Measurements from ENCODE around the gene OCIAD1.
"Not testable (repeated sequence)": the region's sequence is repeated elsewhere in the genome, so short reads cannot be mapped to it uniquely, and the experiment has no call there.

Gene OCIAD1

GRCh38 chr4:48832571-48832970 is 1.7 kb downstream of the OCIAD1 start:
- in situ Hi-C loops (cut with HindIII; ENCODE audit: low pct_ligation_motif_present, low sequenced_read_pairs) = no loop called here
- peaks cover 18% of the 10 kb centered on the region for H3K36me3 ChIP-seq (replicated peaks)
- no peak for TF ChIP-seq CTCF (IDR thresholded peaks at IDR 0.05; ENCODE audit: low read depth, low read length, missing control alignments)
- H3K27me3 ChIP-seq (replicated peaks) = no peaks in the 10 kb centered on the region
- DNase-seq = no peak
- no peak overlapping the region for H3K4me3 ChIP-seq (ENCODE audit: low read depth, low read length)
- no peak overlapping the region for H3K27ac ChIP-seq

DNA sequence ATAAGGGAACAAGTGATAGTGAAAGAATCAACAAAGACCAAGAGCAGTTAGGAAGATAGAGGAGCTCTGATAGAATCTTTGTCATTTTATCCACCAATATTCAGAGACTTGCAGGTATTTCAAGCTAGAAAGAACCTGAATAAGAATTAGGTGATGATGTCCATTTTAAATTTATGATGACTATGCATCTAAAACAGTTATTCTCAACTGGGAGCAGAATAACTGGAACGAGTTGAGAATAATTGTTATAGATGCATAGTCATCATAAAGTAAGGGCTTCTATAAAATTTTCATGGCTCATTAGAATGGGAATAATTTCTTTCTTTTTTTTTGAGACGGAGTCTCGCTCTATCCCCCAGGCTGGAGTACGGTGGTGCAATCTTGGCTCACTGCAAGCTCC is 5.8 kb downstream of the OCIAD1 start:
- TF ChIP-seq CTCF (IDR thresholded peaks at IDR 0.05; ENCODE audit: low read depth, low read length, missing control alignments) = no peak
- no peak for DNase-seq
- Histone ChIP-seq H3K4me3 (ENCODE audit: low read depth, low read length) (no peak overlapping the region), H3K27ac (no peak overlapping the region), H3K36me3 (replicated peaks) (peaks cover 24% of the 10 kb centered on the region), H3K27me3 (replicated peaks) (no peaks in the 10 kb centered on the region)
- in situ Hi-C loops (cut with HindIII; ENCODE audit: low pct_ligation_motif_present, low sequenced_read_pairs) = no loop called here

- in situ Hi-C loops (cut with HindIII; ENCODE audit: low pct_ligation_motif_present, low sequenced_read_pairs) = no loop called here
- TF ChIP-seq CTCF (IDR thresholded peaks at IDR 0.05; ENCODE audit: low read depth, low read length, missing control alignments) = no peak
- no peak overlapping the region for H3K27ac ChIP-seq
- H3K4me3 ChIP-seq (ENCODE audit: low read depth, low read length) = no peak overlapping the region
- DNase-seq = no peak
- no peaks in the 10 kb centered on the region for H3K27me3 ChIP-seq (replicated peaks)
- peaks cover 17% of the 10 kb centered on the region for H3K36me3 ChIP-seq (replicated peaks)
Measured at GRCh38 chr4:48841045-48841827, 10.3 kb downstream of the OCIAD1 start.

DNA sequence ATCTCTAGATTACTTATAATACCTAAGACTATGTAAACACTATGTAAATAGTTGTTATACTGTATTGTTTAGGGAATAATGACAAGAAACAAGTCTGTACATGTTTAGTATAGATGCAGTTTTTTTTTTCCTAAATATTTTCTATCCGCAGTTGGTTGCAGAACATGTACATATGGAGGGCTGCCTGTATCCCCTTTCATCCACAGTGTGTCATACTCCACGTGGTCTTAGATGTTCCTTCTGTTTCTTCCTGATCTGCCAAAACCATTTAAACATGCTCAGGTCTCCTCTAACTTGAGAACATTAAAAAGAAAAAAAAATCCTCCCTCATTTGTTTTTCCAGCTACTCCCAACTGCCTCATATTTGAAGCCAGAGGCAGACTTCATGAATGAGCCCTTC is 14.0 kb downstream of the OCIAD1 start:
- in situ Hi-C loops (cut with HindIII; ENCODE audit: low pct_ligation_motif_present, low sequenced_read_pairs) = no loop called here
- H3K27me3 ChIP-seq (replicated peaks) = no peaks in the 10 kb centered on the region
- no peak for DNase-seq
- peaks cover 16% of the 10 kb centered on the region for H3K36me3 ChIP-seq (replicated peaks)
- no peak overlapping the region for H3K4me3 ChIP-seq (ENCODE audit: low read depth, low read length)
- no peak overlapping the region for H3K27ac ChIP-seq
- no peak for TF ChIP-seq CTCF (IDR thresholded peaks at IDR 0.05; ENCODE audit: low read depth, low read length, missing control alignments)

GRCh38 chr4:48848799-48849198 is 17.9 kb downstream of the OCIAD1 start:
- peaks cover 24% of the 10 kb centered on the region for H3K36me3 ChIP-seq (replicated peaks)
- H3K4me3 ChIP-seq (ENCODE audit: low read depth, low read length); H3K27ac ChIP-seq; DNase-seq; H3K27me3 ChIP-seq (replicated peaks); in situ Hi-C loops (cut with HindIII; ENCODE audit: low pct_ligation_motif_present, low sequenced_read_pairs): not testable (repeated sequence)

GRCh38 chr4:48851651-48852050 is 20.8 kb downstream of the OCIAD1 start:
- TF ChIP-seq CTCF (IDR thresholded peaks at IDR 0.05; ENCODE audit: low read depth, low read length, missing control alignments) = no peak
- peaks cover 20% of the 10 kb centered on the region for H3K36me3 ChIP-seq (replicated peaks)
- in situ Hi-C loops (cut with HindIII; ENCODE audit: low pct_ligation_motif_present, low sequenced_read_pairs) = no loop called here
- H3K4me3 ChIP-seq (ENCODE audit: low read depth, low read length) = no peak overlapping the region
- H3K27me3 ChIP-seq (replicated peaks) = no peaks in the 10 kb centered on the region
- no peak for DNase-seq
- H3K27ac ChIP-seq = no peak overlapping the region
